ENCODE measurements around the gene ZNF500.

ZNF500 gene

DNA sequence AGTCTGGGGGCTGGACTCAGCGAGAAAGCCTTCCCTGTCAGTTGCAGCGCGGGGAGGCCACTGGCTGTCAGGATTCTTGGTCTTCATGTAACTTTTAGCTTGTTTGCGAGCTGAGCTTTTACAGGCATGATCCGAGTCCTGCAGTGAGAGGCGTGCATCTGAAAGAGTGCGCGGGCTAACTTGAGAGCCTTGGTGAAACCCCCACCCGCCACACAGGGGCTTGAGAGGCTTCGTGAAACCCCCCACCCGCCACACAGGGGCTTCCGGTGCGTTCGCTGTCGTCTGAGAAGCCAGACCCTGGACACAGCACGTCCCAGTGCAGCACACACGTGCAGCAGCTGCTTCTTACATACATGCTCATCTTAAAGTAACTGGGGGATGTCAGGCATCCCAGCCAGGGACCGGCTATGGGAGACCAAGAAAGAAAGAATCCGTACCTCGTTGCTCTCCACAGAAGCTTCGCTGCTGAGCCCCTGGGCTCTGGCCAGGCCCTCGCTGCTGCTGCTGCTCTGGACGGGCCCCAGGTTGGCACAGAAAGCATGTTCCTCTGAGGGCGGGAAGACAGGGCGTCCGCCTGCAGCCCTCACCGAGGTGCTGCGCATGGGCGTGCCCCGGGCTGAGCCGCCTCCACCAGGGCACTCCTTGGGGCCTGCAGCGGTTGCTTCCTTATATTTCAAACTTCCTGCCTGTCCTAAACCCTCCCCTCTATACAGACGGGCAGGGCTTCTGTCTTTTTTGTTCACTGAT is 65.8 kb downstream of the ZNF500 start:
- H3K27ac ChIP-seq, result no peak overlapping the region
- no peak for TF ChIP-seq ZFX (IDR thresholded peaks at IDR 0.05)
- TF ChIP-seq, protein P1, sequence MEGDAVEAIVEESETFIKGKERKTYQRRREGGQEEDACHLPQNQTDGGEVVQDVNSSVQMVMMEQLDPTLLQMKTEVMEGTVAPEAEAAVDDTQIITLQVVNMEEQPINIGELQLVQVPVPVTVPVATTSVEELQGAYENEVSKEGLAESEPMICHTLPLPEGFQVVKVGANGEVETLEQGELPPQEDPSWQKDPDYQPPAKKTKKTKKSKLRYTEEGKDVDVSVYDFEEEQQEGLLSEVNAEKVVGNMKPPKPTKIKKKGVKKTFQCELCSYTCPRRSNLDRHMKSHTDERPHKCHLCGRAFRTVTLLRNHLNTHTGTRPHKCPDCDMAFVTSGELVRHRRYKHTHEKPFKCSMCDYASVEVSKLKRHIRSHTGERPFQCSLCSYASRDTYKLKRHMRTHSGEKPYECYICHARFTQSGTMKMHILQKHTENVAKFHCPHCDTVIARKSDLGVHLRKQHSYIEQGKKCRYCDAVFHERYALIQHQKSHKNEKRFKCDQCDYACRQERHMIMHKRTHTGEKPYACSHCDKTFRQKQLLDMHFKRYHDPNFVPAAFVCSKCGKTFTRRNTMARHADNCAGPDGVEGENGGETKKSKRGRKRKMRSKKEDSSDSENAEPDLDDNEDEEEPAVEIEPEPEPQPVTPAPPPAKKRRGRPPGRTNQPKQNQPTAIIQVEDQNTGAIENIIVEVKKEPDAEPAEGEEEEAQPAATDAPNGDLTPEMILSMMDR (conservative IDR thresholded peaks at IDR 0.05), result no peak

- TF ChIP-seq ZFX (IDR thresholded peaks at IDR 0.05), result no peak
- TF ChIP-seq, protein P1 (conservative IDR thresholded peaks at IDR 0.05), result no peak
- no peak overlapping the region for H3K27ac ChIP-seq
These were observed 66.5 kb downstream of the ZNF500 start for GRCh38 chr16:4700380-4700996.

DNA sequence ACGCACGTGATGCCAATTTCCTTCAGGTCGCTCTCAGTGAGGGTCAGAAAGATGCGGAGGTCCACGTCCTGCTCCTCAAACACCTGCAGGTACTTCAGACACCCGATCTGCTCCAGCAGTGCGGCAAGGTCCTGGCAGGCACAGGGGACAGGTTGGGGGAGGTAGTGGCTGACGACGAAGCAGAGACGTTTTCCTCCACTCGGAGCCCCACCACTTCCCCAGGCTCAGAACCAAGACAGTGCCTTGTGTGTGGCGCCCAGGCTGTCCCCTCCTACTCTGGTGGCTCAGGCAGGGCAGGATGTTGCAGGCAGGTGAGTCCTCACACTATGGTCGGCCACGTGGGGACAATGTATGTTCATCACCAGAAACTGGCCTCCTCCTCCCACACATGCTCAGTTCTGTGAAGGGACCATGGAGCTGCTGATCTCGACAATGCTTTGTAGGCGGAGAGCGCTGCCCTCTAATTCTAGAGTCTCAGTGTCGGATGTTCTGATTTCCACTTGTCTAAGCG is 67.9 kb downstream of the ZNF500 start:
- H3K27ac ChIP-seq, result no peak overlapping the region
- TF ChIP-seq, protein P1 (conservative IDR thresholded peaks at IDR 0.05), result no peak
- no peak for TF ChIP-seq ZFX (IDR thresholded peaks at IDR 0.05)

GRCh38 chr16:4698321-4699045 is 68.5 kb downstream of the ZNF500 start:
- TF ChIP-seq, protein P1 (conservative IDR thresholded peaks at IDR 0.05), result no peak
- TF ChIP-seq ZFX (IDR thresholded peaks at IDR 0.05), result no peak
- H3K27ac ChIP-seq, result no peak overlapping the region
